ENCODE measurements around the gene KDM4F.
A peak's percentile ranks its signal among the peaks of the same experiment; 100 is the strongest.
"Not testable (repeated sequence)": the region's sequence is repeated elsewhere in the genome, so short reads cannot be mapped to it uniquely, and the experiment has no call there.

KDM4F gene

GRCh38 chr11:95016139-95016538 is 33.1 kb upstream of the KDM4F start:
- no peaks in the 10 kb centered on the region for H3K9me3 ChIP-seq (ENCODE audit: severe bottlenecking)
- no peak for DNase-seq (ENCODE audit: low spot score)
- no peak overlapping the region for H3K27ac ChIP-seq (ENCODE audit: poor library complexity, severe bottlenecking)
- no peak for TF ChIP-seq CTCF (IDR thresholded peaks at IDR 0.05; ENCODE audit: poor library complexity, severe bottlenecking)
- no peak overlapping the region for H3K4me3 ChIP-seq (ENCODE audit: severe bottlenecking)
- peak; percentile 33; the same call in 1 of the 3 replicates for ATAC-seq (ENCODE audit: low read depth)
- H3K27me3 ChIP-seq (ENCODE audit: insufficient read depth, poor library complexity, severe bottlenecking) = no peaks in the 10 kb centered on the region
- no peaks in the 10 kb centered on the region for H3K36me3 ChIP-seq (ENCODE audit: low read depth)
- no peaks in the 10 kb centered on the region for H3K4me1 ChIP-seq (ENCODE audit: insufficient read depth, poor library complexity, severe bottlenecking)

GRCh38 chr11:95021468-95021867 is 27.8 kb upstream of the KDM4F start:
- H3K4me3 ChIP-seq (ENCODE audit: severe bottlenecking); H3K27me3 ChIP-seq (ENCODE audit: insufficient read depth, poor library complexity, severe bottlenecking); DNase-seq (ENCODE audit: low spot score); H3K36me3 ChIP-seq (ENCODE audit: low read depth); H3K9me3 ChIP-seq (ENCODE audit: severe bottlenecking); H3K27ac ChIP-seq (ENCODE audit: poor library complexity, severe bottlenecking); ATAC-seq (ENCODE audit: low read depth); H3K4me1 ChIP-seq (ENCODE audit: insufficient read depth, poor library complexity, severe bottlenecking): not testable (repeated sequence)

- ATAC-seq (ENCODE audit: low read depth) (no peak), DNase-seq (ENCODE audit: low spot score) (no peak)
Measured at GRCh38 chr11:95024958-95025357, 24.3 kb upstream of the KDM4F start, which contains the start of gene KDM4E. KDM4E (plus strand) TSS chr11:95025258; CDS start chr11:95025558, 300 bp downstream.

GRCh38 chr11:95025594-95025993 is 23.6 kb upstream of the KDM4F start:
- not testable (repeated sequence) for DNase-seq (ENCODE audit: low spot score); H3K36me3 ChIP-seq (ENCODE audit: low read depth); H3K4me1 ChIP-seq (ENCODE audit: insufficient read depth, poor library complexity, severe bottlenecking); H3K4me3 ChIP-seq (ENCODE audit: severe bottlenecking); H3K27me3 ChIP-seq (ENCODE audit: insufficient read depth, poor library complexity, severe bottlenecking); H3K27ac ChIP-seq (ENCODE audit: poor library complexity, severe bottlenecking); H3K9me3 ChIP-seq (ENCODE audit: severe bottlenecking); ATAC-seq (ENCODE audit: low read depth)

More at GRCh38 chr11:95024958-95025357, 24.3 kb upstream of the KDM4F start, which contains the start of gene KDM4E:
- Histone ChIP-seq H3K4me1 (ENCODE audit: insufficient read depth, poor library complexity, severe bottlenecking) (no peaks in the 10 kb centered on the region), H3K4me3 (ENCODE audit: severe bottlenecking) (no peak within 1 kb of the TSS), H3K9me3 (ENCODE audit: severe bottlenecking) (no peaks in the 10 kb centered on the region), H3K27me3 (ENCODE audit: insufficient read depth, poor library complexity, severe bottlenecking) (no peaks in the 10 kb centered on the region), H3K36me3 (ENCODE audit: low read depth) (no peaks in the 10 kb centered on the region), H3K27ac (ENCODE audit: poor library complexity, severe bottlenecking) (no peak within 1 kb of the TSS)
- TF ChIP-seq CTCF (IDR thresholded peaks at IDR 0.05; ENCODE audit: poor library complexity, severe bottlenecking) = no peak

GRCh38 chr11:95028357-95028756 is 20.9 kb upstream of the KDM4F start:
- ATAC-seq (ENCODE audit: low read depth) (no peak), DNase-seq (ENCODE audit: low spot score) (no peak)
- Histone ChIP-seq H3K27me3 (ENCODE audit: insufficient read depth, poor library complexity, severe bottlenecking) (no peaks in the 10 kb centered on the region), H3K9me3 (ENCODE audit: severe bottlenecking) (no peaks in the 10 kb centered on the region), H3K4me1 (ENCODE audit: insufficient read depth, poor library complexity, severe bottlenecking) (no peaks in the 10 kb centered on the region), H3K4me3 (ENCODE audit: severe bottlenecking) (no peak overlapping the region), H3K36me3 (ENCODE audit: low read depth) (no peaks in the 10 kb centered on the region), H3K27ac (ENCODE audit: poor library complexity, severe bottlenecking) (no peak overlapping the region)
- TF ChIP-seq CTCF (IDR thresholded peaks at IDR 0.05; ENCODE audit: poor library complexity, severe bottlenecking) = no peak

- Histone ChIP-seq H3K36me3 (ENCODE audit: low read depth) (no peaks in the 10 kb centered on the region), H3K4me3 (ENCODE audit: severe bottlenecking) (no peak overlapping the region), H3K27me3 (ENCODE audit: insufficient read depth, poor library complexity, severe bottlenecking) (no peaks in the 10 kb centered on the region), H3K9me3 (ENCODE audit: severe bottlenecking) (no peaks in the 10 kb centered on the region), H3K27ac (ENCODE audit: poor library complexity, severe bottlenecking) (no peak overlapping the region), H3K4me1 (ENCODE audit: insufficient read depth, poor library complexity, severe bottlenecking) (peaks cover 5% of the 10 kb centered on the region)
- no peak for ATAC-seq (ENCODE audit: low read depth)
- no peak for TF ChIP-seq CTCF (IDR thresholded peaks at IDR 0.05; ENCODE audit: poor library complexity, severe bottlenecking)
- no peak for DNase-seq (ENCODE audit: low spot score)
Measured at GRCh38 chr11:95033051-95033450, 16.2 kb upstream of the KDM4F start.
